Testis (tissue), 3 donors: ENCODE data around the gene HOXA3. TPM values are rescaled to one million over a fixed set of nuclear protein-coding genes. Genes with fewer than 3 reads are reported as not detected.

Experiments used
- DNase-seq: peaks from one replicate; pipeline ENCODE4 v3.0.0-alpha.2; 2019
- H3K27ac ChIP-seq, 2 donors: fragments of 200-600 bp; sonication (generic); one replicate each; pipeline ENCODE4 v1.5.1; 2019
- H3K27me3 ChIP-seq: fragments of 200-600 bp; sonication (generic); one replicate; pipeline ENCODE4 v1.5.1; 2019
- H3K36me3 ChIP-seq: fragments of 200-600 bp; sonication (generic); one replicate; pipeline ENCODE4 v1.5.1; 2017; ENCODE audit warnings: low read depth; ENCODE audit errors: missing control alignments
- H3K4me1 ChIP-seq: fragments of 200-600 bp; sonication (generic); one replicate; pipeline ENCODE4 v1.5.1; 2019
- H3K4me3 ChIP-seq, 2 donors: fragments of 200-600 bp; sonication (generic); one replicate each; pipeline ENCODE4 v1.5.1; 2017 to 2019
- H3K9me3 ChIP-seq: fragments of 200-600 bp; sonication (generic); one replicate; pipeline ENCODE4 v1.5.1; 2017
- CTCF ChIP-seq, 3 experiments: fragments of 450-650 bp in 2 of 3; fragments of 200-600 bp in 1 of 3; sonication (generic) in 1 of 3; IDR thresholded peaks; one replicate each; pipeline ENCODE4 v1.5.1; 2016 to 2019; ENCODE audit warnings: antibody characterized with exemption in 3 of 3, mild to moderate bottlenecking in 2 of 3, moderate library complexity in 1 of 3
- POLR2A ChIP-seq: fragments of 450-650 bp; IDR thresholded peaks from one replicate; pipeline ENCODE4 v1.6.1; 2017; ENCODE audit warnings: antibody characterized with exemption, mild to moderate bottlenecking, moderate library complexity
- WGBS, 2 donors: methylation state at CpG; one replicate each; pipeline ENCODE4 v1.1.5; 2018; 5-methylcytosine and 5-hydroxymethylcytosine counted together
- intact Hi-C: fragments of 100-400 bp; cut with DNase I; formaldehyde crosslinking; loops from one replicate; pipeline ENCODE4 v1.15.1; 2023; ENCODE audit warnings: low total_unique reads
- polyA plus RNA-seq: library from polyadenylated mRNA; stranded (reverse); fragments of 350-450 nt; fragmentation: Illumina TruSeq; extraction: RNeasy Lipid Tissue Mini Kit (QIAGEN cat#74804); gene quantifications from one replicate; pipeline ENCODE4 v1.2.3, GENCODE V29; 2014; ENCODE audit warnings: low read depth, low replicate concordance; ENCODE audit not compliant: insufficient read depth
- total RNA-seq, 2 donors: library from RNA; depleted of rRNA; stranded (reverse); fragments of >200 nt; gene quantifications; one replicate each; pipeline ENCODE4 v1.2.3, GENCODE V29; 2016

Gene HOXA3
- total and polyA plus RNA-seq, 3 donors from 2014 or later, result 0.93 to 2.8 (median 2.4) TPM

DNA sequence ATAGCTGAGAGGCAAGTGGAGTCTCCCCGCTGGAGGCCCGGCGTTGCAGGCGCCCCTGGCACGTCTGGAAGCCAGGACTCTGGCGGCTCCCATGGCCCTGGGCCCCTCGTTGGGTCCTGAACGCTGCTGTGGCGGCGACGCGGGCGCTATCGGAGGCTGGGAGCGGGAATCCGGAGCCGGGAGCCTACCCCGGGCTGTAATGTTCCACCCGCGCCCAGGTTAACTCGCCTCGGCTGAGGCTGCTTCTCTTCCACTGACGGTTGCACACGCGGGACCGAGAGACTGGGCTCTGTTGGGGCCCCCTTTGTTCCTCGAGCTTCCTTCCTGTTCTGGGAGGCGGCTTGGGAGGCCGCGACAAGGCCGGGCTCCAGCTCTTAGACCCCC, 7.6 kb downstream of the HOXA3 start:
- peak overlapping the region in 1 of 2 donors; percentile 10 for H3K4me3 ChIP-seq
- H3K27ac ChIP-seq, result no peak overlapping the region
- DNase-seq, result peak; percentile 12
- H3K27me3 ChIP-seq, result no peaks in the 10 kb centered on the region
- H3K9me3 ChIP-seq, result no peaks in the 10 kb centered on the region
- H3K36me3 ChIP-seq, result no peaks in the 10 kb centered on the region
- 8 to 20% methylated on average over 5 to 22 of the region's 31 CpGs for WGBS, 2 donors
- intact Hi-C loops, result no loop called here
- TF ChIP-seq CTCF (IDR thresholded peaks at IDR 0.05) (no peak), POLR2A (no peak)
- H3K4me1 ChIP-seq, result peaks cover 4% of the 10 kb centered on the region

- Histone ChIP-seq H3K27me3 (no peaks in the 10 kb centered on the region), H3K4me1 (peaks cover 4% of the 10 kb centered on the region), H3K9me3 (no peaks in the 10 kb centered on the region), H3K4me3 (peak overlapping the region in 1 of 2 donors; percentile 46), H3K36me3 (no peaks in the 10 kb centered on the region), H3K27ac (no peak overlapping the region)
- 24 to 30% methylated on average over 35 to 40 of the region's 40 CpGs for WGBS, 2 donors
- intact Hi-C loops, result no loop called here
- TF ChIP-seq POLR2A (no peak), CTCF (IDR thresholded peaks at IDR 0.05) (no peak)
- peak; percentile 7 for DNase-seq
Observed at GRCh38 chr7:27143950-27144780, 8.2 kb downstream of the HOXA3 start.

DNA sequence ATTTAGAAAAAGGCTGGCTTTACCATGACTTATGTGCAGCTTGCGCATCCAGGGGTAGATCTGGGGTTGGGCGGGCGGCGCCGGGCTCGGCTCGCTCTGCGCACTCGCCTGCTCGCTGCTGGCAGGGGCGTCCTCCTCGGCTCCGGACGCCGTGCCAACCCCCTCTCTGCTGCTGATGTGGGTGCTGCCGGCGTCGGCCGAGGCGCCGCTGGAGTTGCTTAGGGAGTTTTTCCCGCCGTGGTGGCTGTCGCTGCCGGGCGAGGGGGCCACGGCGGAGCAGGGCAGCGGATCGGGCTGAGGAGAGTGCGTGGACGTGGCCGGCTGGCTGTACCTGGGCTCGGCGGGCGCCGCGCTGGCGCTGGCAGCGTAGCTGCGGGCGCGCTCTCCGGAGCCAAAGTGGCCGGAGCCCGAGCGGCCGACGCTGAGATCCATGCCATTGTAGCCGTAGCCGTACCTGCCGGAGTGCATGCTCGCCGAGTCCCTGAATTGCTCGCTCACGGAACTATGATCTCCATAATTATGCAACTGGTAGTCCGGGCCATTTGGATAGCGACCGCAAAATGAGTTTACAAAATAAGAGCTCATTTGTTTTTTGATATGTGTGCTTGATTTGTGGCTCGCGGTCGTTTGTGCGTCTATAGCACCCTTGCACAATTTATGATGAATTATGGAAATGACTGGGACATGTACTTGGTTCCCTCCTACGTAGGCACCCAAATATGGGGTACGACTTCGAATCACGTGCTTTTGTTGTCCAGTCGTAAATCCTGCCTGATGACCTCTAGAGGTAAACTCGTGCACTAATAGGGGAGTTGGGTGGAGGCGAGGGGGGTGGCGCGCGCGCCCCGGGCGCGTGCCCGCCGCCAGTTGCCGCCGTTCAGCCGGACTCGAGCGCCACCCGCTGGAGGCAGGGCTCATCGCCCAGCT, 9.1 kb downstream of the HOXA3 start, which contains the start of gene HOXA5:
HOXA5 (minus strand) TSS at position 659 of the 927 bp plus-strand sequence; CDS start at position 585, 74 bp downstream.
- peak; percentile 72 for DNase-seq
- Histone ChIP-seq H3K36me3 (no peaks in the 10 kb centered on the region), H3K9me3 (no peaks in the 10 kb centered on the region), H3K27ac (no peak within 1 kb of the TSS), H3K4me1 (peaks cover 4% of the 10 kb centered on the region), H3K27me3 (no peaks in the 10 kb centered on the region), H3K4me3 (peak within 1 kb of the TSS; percentile 25 to 46)
- TF ChIP-seq POLR2A (no peak), CTCF (IDR thresholded peaks at IDR 0.05) (peak; percentile 29 to 75 (median 45))
- WGBS, 2 donors, result 10% methylated on average over 17 to 78 of the region's 86 CpGs
- intact Hi-C loops, result no loop called here

- TF ChIP-seq POLR2A, result no peak
- no peak for TF ChIP-seq CTCF (IDR thresholded peaks at IDR 0.05)
- Histone ChIP-seq H3K27ac (no peak overlapping the region), H3K9me3 (no peaks in the 10 kb centered on the region), H3K36me3 (no peaks in the 10 kb centered on the region), H3K27me3 (no peaks in the 10 kb centered on the region), H3K4me1 (peaks cover 4% of the 10 kb centered on the region), H3K4me3 (peak overlapping the region; percentile 25 to 46)
- peak; percentile 12 for DNase-seq
- intact Hi-C loops, result no loop called here
- 12 to 18% methylated on average over 28 to 29 of the region's 29 CpGs for WGBS, 2 donors
Observed at GRCh38 chr7:27142580-27143022, 9.8 kb downstream of the HOXA3 start.
